ENCODE measurements around the gene BRD4.

- TF ChIP-seq CTCF (conservative IDR thresholded peaks at IDR 0.05; ENCODE audit: low read length) (no peak), EZH2phosphoT487 (IDR thresholded peaks at IDR 0.05; ENCODE audit: borderline replicate concordance, low read depth, low read length) (no peak)
Measured at GRCh38 chr19:15212711-15213110, 119.6 kb downstream of the BRD4 start.

Measured in OCI-LY7 (cell line).